HG02885 (cell line): ENCODE data around the gene ST3GAL5.
"Not testable (repeated sequence)": the region's sequence is repeated elsewhere in the genome, so short reads cannot be mapped to it uniquely, and the experiment has no call there.

Experiments
- ATAC-seq: cut with Tn5 transposase; IDR thresholded peaks from one replicate; pipeline ENCODE4 v1.9.1; 2021; ENCODE audit warnings: mild to moderate bottlenecking; ENCODE audit not compliant: unreplicated experiment, poor library complexity

ST3GAL5 gene

GRCh38 chr2:85888684-85889626, at the start of gene ST3GAL5:
TSS of gene ST3GAL5 (minus strand) at chr2:85888990. CDS start at chr2:85888905, 85 bp downstream.
- peak; percentile 89 for ATAC-seq

DNA sequence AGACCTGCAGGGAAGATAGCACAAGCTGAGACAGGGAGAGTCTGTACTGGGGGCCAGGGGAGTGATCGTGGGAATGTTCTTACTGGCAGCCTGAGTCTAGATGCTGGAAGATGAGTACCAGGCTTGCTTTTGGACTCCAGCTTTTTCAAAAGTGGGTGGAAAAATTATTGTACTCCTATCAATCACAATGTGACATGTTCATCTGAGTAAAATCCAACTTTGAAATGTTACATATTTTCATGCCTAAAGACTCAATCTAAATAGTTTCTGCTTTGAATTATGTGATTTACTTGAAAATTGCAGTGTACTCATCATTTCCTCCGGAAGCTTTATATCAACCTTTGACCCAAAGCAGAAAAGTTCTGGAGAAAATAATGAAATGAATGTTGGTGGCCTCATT, 49.7 kb upstream of the ST3GAL5 start:
- ATAC-seq = no peak

GRCh38 chr2:85937069-85937439, 48.3 kb upstream of the ST3GAL5 start:
- no peak for ATAC-seq

DNA sequence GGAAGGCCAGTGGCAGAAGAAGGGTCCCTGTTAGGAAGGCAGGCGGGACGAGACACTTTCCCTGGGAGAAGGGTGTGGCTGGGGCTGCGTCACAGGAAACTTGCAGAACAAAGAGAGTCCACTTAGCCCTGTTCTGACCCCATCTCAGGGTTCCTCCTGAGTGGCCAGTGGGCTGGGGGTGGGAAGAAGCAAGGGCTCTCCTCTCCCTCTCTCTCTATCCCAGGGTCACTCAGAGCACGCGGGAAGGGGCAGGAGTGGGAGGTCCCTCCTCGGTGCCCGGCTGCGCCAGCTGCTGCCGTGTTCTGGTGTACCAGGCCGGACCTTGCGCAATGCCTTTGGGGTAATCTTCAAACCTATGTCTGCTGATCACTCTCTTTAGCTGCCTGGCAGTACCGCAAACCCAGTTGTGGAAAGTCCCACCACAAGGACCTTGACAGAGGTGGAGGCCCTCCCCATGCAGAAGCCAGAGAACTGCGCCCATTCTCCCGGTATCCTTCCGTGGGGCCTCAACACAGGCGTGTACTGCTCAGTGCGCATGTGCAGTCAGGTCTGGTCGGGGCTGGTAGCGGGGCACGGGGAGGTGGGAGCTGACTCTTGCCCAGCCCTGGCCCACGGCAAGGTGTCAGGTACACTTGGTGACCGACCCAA, 47.8 kb upstream of the ST3GAL5 start:
- no peak for ATAC-seq

DNA sequence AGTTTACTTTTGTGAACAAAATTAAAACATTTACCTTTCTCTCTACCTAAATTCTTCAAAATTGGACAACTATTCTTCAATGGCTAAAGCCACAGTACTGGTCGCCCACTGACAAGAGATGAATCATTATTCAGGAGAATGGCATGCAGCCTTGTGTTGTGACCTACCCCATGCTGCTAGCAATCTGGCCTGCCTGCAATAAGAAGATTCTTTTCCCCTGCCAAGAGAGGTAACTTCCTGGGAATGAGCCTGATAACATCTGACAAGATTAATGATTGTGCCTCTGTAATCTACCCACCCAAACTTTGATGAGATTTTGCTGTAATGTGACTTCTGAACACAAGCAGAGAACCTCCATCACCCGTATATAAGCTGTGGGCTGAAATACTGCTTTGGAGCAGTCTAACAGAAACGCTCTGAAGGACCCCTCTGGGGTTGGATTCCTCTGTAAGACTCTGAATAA, 47.0 kb upstream of the ST3GAL5 start:
- ATAC-seq = no peak

GRCh38 chr2:85935170-85935745, 46.5 kb upstream of the ST3GAL5 start:
- ATAC-seq = no peak

DNA sequence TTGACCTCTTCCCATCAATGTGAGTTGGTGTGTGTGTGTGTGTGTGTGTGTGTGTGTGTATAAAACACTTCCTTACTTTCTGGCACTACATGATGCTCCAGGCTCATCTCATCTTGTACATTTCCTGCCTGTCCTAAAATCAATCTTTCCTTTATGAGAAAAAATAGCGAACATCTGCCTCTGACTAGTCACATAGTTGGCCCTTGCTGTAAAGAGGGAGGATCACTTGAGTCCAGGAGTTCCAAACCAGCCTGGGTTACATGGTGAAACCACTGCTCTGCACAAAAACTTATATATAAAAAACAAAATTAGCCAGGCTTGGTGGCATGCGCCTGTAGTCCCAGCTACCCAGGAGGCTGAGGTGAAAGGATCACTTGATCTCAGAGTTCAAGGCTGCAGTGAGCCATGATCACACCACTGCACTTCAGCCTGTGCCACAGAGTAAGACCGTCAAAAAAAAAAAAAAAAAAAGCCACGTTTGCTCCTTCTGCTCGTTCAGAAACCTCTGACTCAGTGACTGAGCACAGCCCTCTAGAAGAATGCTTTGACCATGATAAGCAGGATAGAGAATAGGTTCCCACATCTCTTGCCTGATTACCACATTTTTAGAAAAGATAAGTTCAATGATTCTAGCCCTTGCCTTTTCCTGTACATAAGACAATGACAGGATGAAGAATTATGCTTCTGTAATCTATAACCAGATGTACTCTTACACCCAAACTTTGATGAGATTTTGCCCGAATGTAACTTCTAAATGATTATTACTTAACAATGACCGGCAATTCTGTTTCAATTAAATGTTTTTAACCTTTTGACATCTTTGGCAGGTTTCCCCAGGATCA, 45.2 kb upstream of the ST3GAL5 start:
- no peak for ATAC-seq

DNA sequence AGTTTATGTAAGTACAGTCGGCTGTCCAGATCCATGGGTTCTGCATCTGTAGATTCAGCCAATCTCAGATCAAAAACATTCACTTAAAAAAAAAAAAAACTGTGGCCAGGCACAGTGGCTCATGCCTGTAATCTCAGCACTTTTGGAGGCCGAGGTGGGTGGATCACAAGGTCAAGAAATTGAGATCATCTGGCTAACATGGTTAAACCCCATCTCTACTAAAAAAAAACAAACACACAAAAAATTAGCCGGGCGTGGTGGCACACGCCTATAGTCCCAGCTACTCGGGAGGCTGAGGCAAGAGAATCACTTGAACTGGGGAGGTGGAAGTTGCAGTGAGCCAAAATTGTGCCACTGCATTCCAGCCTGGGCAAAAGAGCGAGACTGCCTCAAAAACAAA, 42.4 kb upstream of the ST3GAL5 start:
- ATAC-seq = not testable (repeated sequence)

- no peak for ATAC-seq
These were observed 41.6 kb upstream of the ST3GAL5 start for GRCh38 chr2:85930129-85931124.

DNA sequence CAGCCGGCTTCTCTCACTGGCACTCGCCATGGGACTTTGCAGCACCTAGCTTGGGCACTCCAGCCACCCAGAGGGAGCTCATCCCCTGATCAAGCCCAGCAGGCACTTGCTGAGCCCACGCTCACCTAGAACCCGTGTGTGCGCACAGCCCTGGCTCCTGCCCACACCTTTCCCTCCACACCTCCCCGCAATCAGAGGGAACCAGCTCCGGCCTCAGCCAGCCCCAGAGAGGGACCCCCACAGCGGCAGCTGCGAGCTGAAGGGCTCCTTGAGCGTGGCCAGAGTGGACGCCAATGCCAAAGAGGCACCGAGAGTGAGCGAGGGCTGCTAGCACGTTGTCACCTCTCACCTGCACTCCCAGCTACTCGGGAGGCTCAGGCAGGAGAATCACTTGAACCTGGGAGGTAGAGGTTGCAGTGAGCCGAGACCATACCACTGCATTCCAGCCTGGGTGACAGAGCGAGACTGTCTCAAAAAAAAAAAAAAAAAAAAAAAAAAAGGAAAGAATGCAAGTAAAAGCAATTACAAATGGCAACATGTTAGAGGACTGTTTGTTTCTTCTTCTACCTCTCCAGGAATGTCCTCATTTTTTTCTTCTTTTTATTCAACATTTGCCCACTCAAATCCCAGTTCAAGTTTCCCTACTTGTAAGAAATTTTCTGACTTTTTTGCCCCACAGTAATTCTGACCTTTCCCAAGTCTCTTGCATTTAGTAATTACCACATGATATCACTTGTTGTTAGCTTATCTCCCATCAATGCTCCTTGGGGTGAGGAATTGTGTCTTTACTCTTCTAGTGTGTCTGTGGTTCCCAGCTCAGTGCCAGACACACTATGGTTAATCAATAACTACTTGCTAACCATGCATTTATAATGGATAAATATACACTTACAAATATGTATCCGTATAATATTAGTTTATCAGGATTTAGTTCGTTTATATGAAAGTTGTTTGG, 40.6 kb upstream of the ST3GAL5 start:
- no peak for ATAC-seq

- no peak for ATAC-seq
These were observed 38.3 kb upstream of the ST3GAL5 start for GRCh38 chr2:85926931-85927661.

- no peak for ATAC-seq
These were observed 37.7 kb upstream of the ST3GAL5 start for GRCh38 chr2:85926526-85926925.

GRCh38 chr2:85925216-85925671, 36.5 kb upstream of the ST3GAL5 start:
- no peak for ATAC-seq

GRCh38 chr2:85924522-85924921, 35.7 kb upstream of the ST3GAL5 start:
- no peak for ATAC-seq

- ATAC-seq = no peak
These were observed 33.4 kb upstream of the ST3GAL5 start for GRCh38 chr2:85922199-85922598.

DNA sequence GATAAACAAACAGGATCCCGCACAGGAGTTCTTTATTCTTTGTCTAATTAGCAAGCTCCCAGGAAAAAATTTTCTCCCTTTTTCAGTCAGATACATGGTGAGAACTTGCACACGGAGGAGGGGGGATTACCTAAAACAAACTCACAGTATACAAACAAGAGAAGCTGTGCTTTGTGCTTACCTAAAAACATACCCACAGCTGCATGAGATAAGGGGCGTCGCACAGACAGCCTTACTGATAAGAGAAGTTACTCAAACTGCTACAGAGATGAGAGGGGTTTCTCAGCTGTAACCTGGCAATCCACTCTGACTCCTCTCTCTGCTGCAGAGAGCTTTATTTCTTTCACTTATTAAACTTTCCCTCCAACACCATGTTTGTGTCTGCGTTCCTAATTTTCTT, 32.9 kb upstream of the ST3GAL5 start:
- no peak for ATAC-seq

DNA sequence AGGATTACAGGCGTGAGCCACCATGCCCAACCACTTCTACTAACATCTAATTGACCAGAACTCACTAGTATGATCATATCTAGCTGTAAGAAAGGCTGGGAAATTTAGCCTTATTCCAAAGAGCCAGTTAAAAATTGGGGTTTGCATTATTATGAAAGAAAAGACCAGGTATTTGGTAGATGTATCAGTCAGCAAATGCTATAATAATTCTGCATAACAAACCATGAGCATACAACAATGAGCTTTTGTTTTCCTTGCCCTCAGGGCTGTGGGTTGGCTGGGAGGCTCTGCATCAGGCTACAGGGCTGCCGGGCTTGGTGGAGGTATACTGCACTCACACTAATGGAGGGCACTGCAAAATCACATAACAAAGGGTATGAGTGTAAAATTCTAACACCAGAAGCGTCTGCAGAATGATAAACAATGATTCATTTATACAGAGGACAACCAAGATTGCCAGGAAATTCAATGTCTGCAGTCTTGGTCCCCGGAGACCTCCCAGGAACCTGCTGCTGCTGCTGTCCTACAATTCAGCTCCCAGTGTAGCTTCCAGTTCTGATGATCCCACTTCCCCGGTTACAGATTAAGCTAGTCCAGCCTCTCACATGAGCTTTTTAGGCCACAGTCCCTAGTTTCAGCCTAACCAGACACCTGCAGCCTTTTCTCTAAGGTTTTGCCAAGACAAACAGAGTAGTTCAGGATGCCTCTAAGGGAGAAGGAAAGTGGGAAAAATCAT, 32.2 kb upstream of the ST3GAL5 start:
- no peak for ATAC-seq
